ENCODE data around the gene C5orf63. TPM values are rescaled to one million over a fixed set of nuclear protein-coding genes. Genes with fewer than 3 reads are reported as not detected.

C5orf63 gene
- total and polyA plus RNA-seq, 2 donors (not counting 1 experiment from before 2014, with no cell fraction given) = 10.3 to 20.0 TPM

- Histone ChIP-seq H4K20me1 (ENCODE audit: control insufficient read depth, insufficient read depth, low read length, poor library complexity, severe bottlenecking) (no peaks in the 10 kb centered on the region), H3K9me3 (ENCODE audit: control extremely low read depth in 1 of 3, control insufficient read depth in 2 of 3, insufficient read depth in 1 of 3, low read length in 2 of 3) (no peaks in the 10 kb centered on the region), H2AFZ (ENCODE audit: insufficient read depth, low read depth, low read length, poor library complexity, severe bottlenecking) (peak overlapping the region; percentile 26), H3K27me3 (replicated peaks in 1 of 4; ENCODE audit: control extremely low read depth in 1 of 4, control insufficient read depth in 3 of 4, insufficient read depth in 4 of 4, low read length in 3 of 4) (no peaks in the 10 kb centered on the region), H3K79me2 (ENCODE audit: control insufficient read depth, insufficient read depth, low read length) (peaks cover 81% of the 10 kb centered on the region), H3K4me1 (ENCODE audit: control insufficient read depth in 2 of 2, insufficient read depth in 2 of 2, low read length in 2 of 2) (peaks cover 31 to 53% of the 10 kb centered on the region in 2 donors), H3K27ac (ENCODE audit: low read length in 2 of 2) (peak overlapping the region in 1 of 2 donors; percentile 65), H3K4me2 (replicated peaks; ENCODE audit: low read depth, low read length, poor library complexity, severe bottlenecking) (peak overlapping the region; percentile 40), H3K9ac (ENCODE audit: low read length) (no peak overlapping the region), H3K36me3 (replicated peaks in 1 of 2; ENCODE audit: control extremely low read depth in 1 of 2, control insufficient read depth in 1 of 2, extremely low read depth in 1 of 2, insufficient read depth in 2 of 2, low read length in 1 of 2) (peaks cover 0 to 2% of the 10 kb centered on the region in 2 experiments), H3K4me3 (ENCODE audit: control extremely low read depth in 1 of 5, extremely low read depth in 1 of 5, insufficient read depth in 1 of 5, low read depth in 2 of 5, low read length in 4 of 5) (peak overlapping the region in 1 of 5 experiments; percentile 25)
- H3K27ac Mint-ChIP-seq = peak overlapping the region; percentile 75
- CTCF ChIA-PET = interaction anchor here (0.8 to 2.0 kb wide), 6 partner anchors 9 to 202 kb away, joined by 3 to 7 read pairs (median 4); partner anchors contain the start of gene MARCHF3
- intact Hi-C loops (cut with micrococcal nuclease) = loop anchor here (2.0 kb wide), 1 partner anchor 13 kb away; no protein-coding TSS in a partner anchor
- peak; percentile 47 for ATAC-seq (ENCODE audit: low read depth)
- TF ChIP-seq EZH2 (IDR thresholded peaks at IDR 0.05; ENCODE audit: borderline replicate concordance, insufficient read depth, low read depth, low read length, poor library complexity, severe bottlenecking) (no peak), CTCF (IDR thresholded peaks at IDR 0.05) (no peak)
- WGBS (ENCODE audit: insufficient coverage) = 0% methylated on average over 2 of the region's 2 CpGs
- no peaks in the 10 kb centered on the region for H3K27me3 Mint-ChIP-seq
- peaks cover 68% of the 10 kb centered on the region for H3K4me1 Mint-ChIP-seq
- H3K4me3 Mint-ChIP-seq = peak overlapping the region; percentile 12
- DNase-seq = no peak
- POLR2A ChIA-PET = interaction anchor here (1.0 to 1.1 kb wide), 2 partner anchors 12 to 19 kb away, joined by 3 to 4 read pairs; no protein-coding TSS in a partner anchor
- peaks cover 3% of the 10 kb centered on the region for H3K9me3 Mint-ChIP-seq (ENCODE audit: insufficient read depth)
Measured at GRCh38 chr5:127011961-127012644, 61.2 kb downstream of the C5orf63 start.

- no peak overlapping the region for H3K27ac Mint-ChIP-seq
- peaks cover 72% of the 10 kb centered on the region for H3K4me1 Mint-ChIP-seq
- no peaks in the 10 kb centered on the region for H3K27me3 ChIP-seq (replicated peaks in 1 of 4; ENCODE audit: control extremely low read depth in 1 of 4, control insufficient read depth in 3 of 4, insufficient read depth in 4 of 4, low read length in 3 of 4)
- peaks cover 78% of the 10 kb centered on the region for H3K79me2 ChIP-seq (ENCODE audit: control insufficient read depth, insufficient read depth, low read length)
- no peak overlapping the region for H3K9ac ChIP-seq (ENCODE audit: low read length)
- H3K9me3 Mint-ChIP-seq (ENCODE audit: insufficient read depth) = peaks cover 3% of the 10 kb centered on the region
- no peaks in the 10 kb centered on the region for H3K27me3 Mint-ChIP-seq
- peaks cover 31 to 60% of the 10 kb centered on the region in 2 donors for H3K4me1 ChIP-seq (ENCODE audit: control insufficient read depth in 2 of 2, insufficient read depth in 2 of 2, low read length in 2 of 2)
- H3K36me3 ChIP-seq (replicated peaks in 1 of 2; ENCODE audit: control extremely low read depth in 1 of 2, control insufficient read depth in 1 of 2, extremely low read depth in 1 of 2, insufficient read depth in 2 of 2, low read length in 1 of 2) = peaks cover 0 to 2% of the 10 kb centered on the region in 2 experiments
- H3K4me3 Mint-ChIP-seq = no peak overlapping the region
- DNase-seq = no peak
- no peaks in the 10 kb centered on the region for H4K20me1 ChIP-seq (ENCODE audit: control insufficient read depth, insufficient read depth, low read length, poor library complexity, severe bottlenecking)
- H3K9me3 ChIP-seq (ENCODE audit: control extremely low read depth in 1 of 3, control insufficient read depth in 2 of 3, insufficient read depth in 1 of 3, low read length in 2 of 3) = no peaks in the 10 kb centered on the region
- ChIA-PET POLR2A (interaction anchor here (1.1 kb wide), 1 partner anchor 13 kb away, joined by 4 read pairs; no protein-coding TSS in a partner anchor), CTCF (interaction anchor here (0.8 to 1.5 kb wide), 4 partner anchors 10 to 201 kb away, joined by 3 to 7 read pairs (median 4); no protein-coding TSS in a partner anchor)
- H3K4me2 ChIP-seq (replicated peaks; ENCODE audit: low read depth, low read length, poor library complexity, severe bottlenecking) = peak overlapping the region; percentile 40
- no peak overlapping the region for H3K4me3 ChIP-seq (ENCODE audit: control extremely low read depth in 1 of 5, extremely low read depth in 1 of 5, insufficient read depth in 1 of 5, low read depth in 2 of 5, low read length in 4 of 5)
- no peak overlapping the region for H2AFZ ChIP-seq (ENCODE audit: insufficient read depth, low read depth, low read length, poor library complexity, severe bottlenecking)
- H3K27ac ChIP-seq (ENCODE audit: low read length in 2 of 2) = no peak overlapping the region
- intact Hi-C loops (cut with micrococcal nuclease) = no loop called here
- TF ChIP-seq EZH2 (IDR thresholded peaks at IDR 0.05; ENCODE audit: borderline replicate concordance, insufficient read depth, low read depth, low read length, poor library complexity, severe bottlenecking) (no peak), CTCF (IDR thresholded peaks at IDR 0.05) (no peak)
- 100% methylated on average over 1 of the region's 4 CpGs for WGBS (ENCODE audit: insufficient coverage)
- ATAC-seq (ENCODE audit: low read depth) = no peak
Measured at GRCh38 chr5:127011153-127011552, 62.1 kb downstream of the C5orf63 start.
